Astrocyte of the cerebellum (primary cell): ENCODE data around the gene ALAS1.
"Not testable (repeated sequence)": the region's sequence is repeated elsewhere in the genome, so short reads cannot be mapped to it uniquely, and the experiment has no call there.

Experiments
- DNase-seq: peaks from one replicate; pipeline ENCODE4 v3.0.0-alpha.2; 2011; ENCODE audit warnings: low read depth
- H3K4me3 ChIP-seq: 2 replicates; pipeline ENCODE4 v1.5.1; 2011; ENCODE audit warnings: mild to moderate bottlenecking, low read depth, low read length, moderate library complexity
- CTCF ChIP-seq: IDR thresholded peaks from 2 replicates; pipeline ENCODE4 v1.5.1; 2012; ENCODE audit warnings: low read length, low read depth, moderate library complexity, mild to moderate bottlenecking; ENCODE audit errors: missing control alignments
- in situ Hi-C: cut with HindIII; loops from 2 replicates; pipeline ENCODE4 v1.10.0; 2017; ENCODE audit warnings: low sequenced_read_pairs

ALAS1 gene

GRCh38 chr3:52176951-52177700, 20.8 kb upstream of the ALAS1 start:
- no peak for TF ChIP-seq CTCF
- in situ Hi-C loops, result no loop called here
- no peak for DNase-seq
- no peak overlapping the region for H3K4me3 ChIP-seq

GRCh38 chr3:52177701-52178042, 20.3 kb upstream of the ALAS1 start:
- DNase-seq, result no peak
- no peak overlapping the region for H3K4me3 ChIP-seq
- TF ChIP-seq CTCF, result no peak
- in situ Hi-C loops, result no loop called here

- H3K4me3 ChIP-seq, in situ Hi-C loops, DNase-seq: not testable (repeated sequence)
These were observed 19.8 kb upstream of the ALAS1 start for GRCh38 chr3:52178126-52178525.

GRCh38 chr3:52178537-52178936, 19.4 kb upstream of the ALAS1 start:
- in situ Hi-C loops, result no loop called here
- no peak overlapping the region for H3K4me3 ChIP-seq
- no peak for TF ChIP-seq CTCF
- no peak for DNase-seq

GRCh38 chr3:52181543-52181942, 16.4 kb upstream of the ALAS1 start:
- in situ Hi-C loops, result loop anchor here (5.0 kb wide), 1 partner anchor 41 kb away; no protein-coding TSS in a partner anchor
- DNase-seq, result no peak
- no peak overlapping the region for H3K4me3 ChIP-seq
- TF ChIP-seq CTCF, result no peak

- DNase-seq, result no peak
- no peak overlapping the region for H3K4me3 ChIP-seq
- TF ChIP-seq CTCF, result no peak
- in situ Hi-C loops, result loop anchor here (5.0 kb wide), 1 partner anchor 40 kb away; no protein-coding TSS in a partner anchor
These were observed 15.8 kb upstream of the ALAS1 start for GRCh38 chr3:52182196-52182595.

GRCh38 chr3:52182691-52183090, 15.3 kb upstream of the ALAS1 start:
- DNase-seq, result no peak

More at GRCh38 chr3:52182691-52183090, 15.3 kb upstream of the ALAS1 start:
- TF ChIP-seq CTCF, result no peak
- no peak overlapping the region for H3K4me3 ChIP-seq
- in situ Hi-C loops, result loop anchor here (5.0 kb wide), 1 partner anchor 40 kb away; no protein-coding TSS in a partner anchor
